Stomach (tissue), 4 donors: ENCODE data around the gene RBM46.

Source experiments
- CTCF ChIP-seq, 7 experiments: fragments of 450-650 bp in 4 of 7; fragments of 200-600 bp in 3 of 7; sonication (generic) in 3 of 7; IDR thresholded peaks; one replicate each; pipeline ENCODE4 v1.5.1; 2016 to 2019; ENCODE audit warnings: antibody characterized with exemption in 7 of 7, control low read depth in 2 of 7, mild to moderate bottlenecking in 1 of 7
- EP300 ChIP-seq: sonication (generic); formaldehyde crosslinking; IDR thresholded peaks from one replicate; pipeline ENCODE4 v1.6.1; 2017; ENCODE audit warnings: antibody characterized with exemption
- POLR2A ChIP-seq, 4 donors: fragments of 450-650 bp; IDR thresholded peaks; one replicate each; pipeline ENCODE4 v1.6.1; 2016; ENCODE audit warnings: antibody characterized with exemption in 4 of 4, control low read depth in 2 of 4, mild to moderate bottlenecking in 1 of 4, moderate library complexity in 1 of 4
- POLR2AphosphoS5 ChIP-seq, 3 donors: sonication (generic); formaldehyde crosslinking; IDR thresholded peaks; one replicate each; pipeline ENCODE4 v1.6.1; 2016; ENCODE audit warnings: antibody characterized with exemption in 3 of 3

GRCh38 chr4:154760895-154761294 is 20.2 kb upstream of the RBM46 start:
- no peak for TF ChIP-seq CTCF (IDR thresholded peaks at IDR 0.05)
- no peak for TF ChIP-seq POLR2A (IDR thresholded peaks at IDR 0.05)
- no peak for TF ChIP-seq EP300
- no peak for TF ChIP-seq POLR2AphosphoS5 (IDR thresholded peaks at IDR 0.05)
